Upper lobe of left lung (tissue), 6 donors: ENCODE data around the gene PLEKHG3. TPM values are rescaled to one million over a fixed set of nuclear protein-coding genes. Genes with fewer than 3 reads are reported as not detected.

Experiments
- ATAC-seq, 2 donors: fragments of 200-7000 bp; cut with Tn5 transposase; one replicate each; pipeline ENCODE4 v1.9.1; 2022; ENCODE audit warnings: mild to moderate bottlenecking in 2 of 2, moderate library complexity in 2 of 2; ENCODE audit not compliant: low FRiP score in 2 of 2
- DNase-seq, 2 donors: peaks; one replicate each; pipeline ENCODE4 v3.0.0-alpha.2; 2019 to 2020
- H3K27ac ChIP-seq, 4 donors: fragments of 200-600 bp; sonication (generic); one replicate each; pipeline ENCODE4 v1.5.1; 2016 to 2019
- H3K27me3 ChIP-seq, 4 donors: fragments of 200-600 bp; sonication (generic); one replicate each; pipeline ENCODE4 v1.5.1; 2017 to 2019
- H3K36me3 ChIP-seq, 4 donors: fragments of 200-600 bp; sonication (generic); one replicate each; pipeline ENCODE4 v1.5.1; 2016 to 2019
- H3K4me1 ChIP-seq, 4 donors: fragments of 200-600 bp; sonication (generic); one replicate each; pipeline ENCODE4 v1.5.1; 2018 to 2019
- H3K4me3 ChIP-seq, 4 donors: fragments of 200-600 bp; sonication (generic); one replicate each; pipeline ENCODE4 v1.5.1; 2017 to 2019; ENCODE audit warnings: mild to moderate bottlenecking in 2 of 4, moderate library complexity in 1 of 4
- H3K9me3 ChIP-seq, 4 donors: fragments of 200-600 bp; sonication (generic); one replicate each; pipeline ENCODE4 v1.5.1; 2018 to 2019
- CTCF ChIP-seq, 6 experiments: fragments of 450-650 bp in 4 of 6; fragments of 200-600 bp in 2 of 6; sonication (generic) in 2 of 6; IDR thresholded peaks; one replicate each; pipeline ENCODE4 v1.5.1; 2016 to 2019; ENCODE audit warnings: antibody characterized with exemption in 6 of 6
- EP300 ChIP-seq, 4 donors: sonication (generic); formaldehyde crosslinking; IDR thresholded peaks; one replicate each; pipeline ENCODE4 v1.5.1; 2017; ENCODE audit warnings: antibody characterized with exemption in 4 of 4, control low read depth in 2 of 4
- POLR2A ChIP-seq, 4 donors: fragments of 450-650 bp; IDR thresholded peaks; one replicate each; pipeline ENCODE4 v1.5.1; 2016 to 2017; ENCODE audit warnings: antibody characterized with exemption in 4 of 4, mild to moderate bottlenecking in 2 of 4
- POLR2AphosphoS5 ChIP-seq, 2 donors: sonication (generic); formaldehyde crosslinking; IDR thresholded peaks; one replicate each; pipeline ENCODE4 v1.5.1; 2017; ENCODE audit warnings: antibody characterized with exemption in 2 of 2
- WGBS, 2 donors: methylation state at CpG; one replicate each; pipeline ENCODE4 v1.1.5; 2017 to 2018; 5-methylcytosine and 5-hydroxymethylcytosine counted together
- total RNA-seq, 6 donors: library from RNA; depleted of rRNA in 4 of 6; stranded (reverse); fragments of >200 nt in 4 of 6; gene quantifications; one replicate each; pipeline versions ENCODE4 v1.1.0 to v1.2.1, GENCODE V29; 2016 to 2021
- donor health status: DM: no; HTN: no; CAD: no; lungs with moderate emphysema.
- donor health status: DM: no; HTN: yes; CAD: no; lungs with severe emphysema.

PLEKHG3 gene
- total RNA-seq, 6 donors from 2014 or later: 12.8 to 49.2 (median 34.8) TPM

- DNase-seq (peak in 1 of 2 donors; percentile 82), ATAC-seq (no peak)
- 96 to 100% methylated on average over 1 to 5 of the region's 27 CpGs for WGBS, 2 donors
- Histone ChIP-seq H3K27me3 (no peaks in the 10 kb centered on the region), H3K36me3 (peaks cover 4 to 51% (median 36%) of the 10 kb centered on the region in 4 donors), H3K4me1 (peaks cover 0 to 15% (median 3%) of the 10 kb centered on the region in 4 donors), H3K4me3 (no peak overlapping the region), H3K27ac (no peak overlapping the region), H3K9me3 (no peaks in the 10 kb centered on the region)
- no peak for TF ChIP-seq POLR2A (IDR thresholded peaks at IDR 0.05)
- TF ChIP-seq EP300 (IDR thresholded peaks at IDR 0.05): no peak
- TF ChIP-seq POLR2AphosphoS5 (IDR thresholded peaks at IDR 0.05): no peak
- TF ChIP-seq CTCF (IDR thresholded peaks at IDR 0.05): no peak
Measured at GRCh38 chr14:64743061-64743460, 38.8 kb downstream of the PLEKHG3 start.

DNA sequence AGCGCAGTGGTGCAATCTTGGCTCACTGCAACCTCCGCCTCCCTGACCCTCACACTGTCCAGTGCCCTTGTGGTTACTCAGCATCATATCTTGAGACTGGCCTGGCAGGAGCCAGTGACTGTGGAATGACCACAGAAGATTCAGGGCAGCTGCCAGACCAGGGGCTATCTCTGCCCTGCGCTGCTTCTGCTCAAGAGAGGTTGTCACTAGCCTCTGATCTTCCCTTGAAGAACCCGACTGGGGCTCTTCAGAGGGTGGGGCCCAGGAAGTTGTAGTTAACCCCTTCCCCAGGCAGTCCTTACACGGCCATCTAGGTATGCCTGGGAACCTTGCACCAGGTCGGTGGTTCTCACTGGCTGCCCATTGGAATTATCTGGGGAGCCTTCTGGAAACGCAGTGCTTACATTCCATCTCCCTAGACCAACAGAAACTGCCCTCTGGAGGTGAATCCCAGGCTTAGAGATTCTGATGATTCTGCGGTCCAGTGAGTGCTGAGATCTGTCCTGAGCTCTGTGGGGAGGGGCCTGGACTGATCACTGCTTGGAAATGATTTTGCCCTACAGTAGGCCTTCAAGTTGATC lies 41.4 kb downstream of the PLEKHG3 start:
- peaks cover 4 to 32% (median 28%) of the 10 kb centered on the region in 4 donors for H3K36me3 ChIP-seq
- TF ChIP-seq POLR2AphosphoS5 (IDR thresholded peaks at IDR 0.05): no peak
- no peak for TF ChIP-seq CTCF (IDR thresholded peaks at IDR 0.05)
- no peak for TF ChIP-seq POLR2A (IDR thresholded peaks at IDR 0.05)
- TF ChIP-seq EP300 (IDR thresholded peaks at IDR 0.05): no peak
- DNase-seq: no peak
- 64 to 74% methylated on average over 6 to 8 of the region's 8 CpGs for WGBS, 2 donors
- H3K9me3 ChIP-seq: no peaks in the 10 kb centered on the region
- no peak overlapping the region for H3K4me3 ChIP-seq
- no peak for ATAC-seq
- peaks cover 0 to 15% (median 3%) of the 10 kb centered on the region in 4 donors for H3K4me1 ChIP-seq
- no peaks in the 10 kb centered on the region for H3K27me3 ChIP-seq
- H3K27ac ChIP-seq: peak overlapping the region in 1 of 4 donors; percentile 34

DNA sequence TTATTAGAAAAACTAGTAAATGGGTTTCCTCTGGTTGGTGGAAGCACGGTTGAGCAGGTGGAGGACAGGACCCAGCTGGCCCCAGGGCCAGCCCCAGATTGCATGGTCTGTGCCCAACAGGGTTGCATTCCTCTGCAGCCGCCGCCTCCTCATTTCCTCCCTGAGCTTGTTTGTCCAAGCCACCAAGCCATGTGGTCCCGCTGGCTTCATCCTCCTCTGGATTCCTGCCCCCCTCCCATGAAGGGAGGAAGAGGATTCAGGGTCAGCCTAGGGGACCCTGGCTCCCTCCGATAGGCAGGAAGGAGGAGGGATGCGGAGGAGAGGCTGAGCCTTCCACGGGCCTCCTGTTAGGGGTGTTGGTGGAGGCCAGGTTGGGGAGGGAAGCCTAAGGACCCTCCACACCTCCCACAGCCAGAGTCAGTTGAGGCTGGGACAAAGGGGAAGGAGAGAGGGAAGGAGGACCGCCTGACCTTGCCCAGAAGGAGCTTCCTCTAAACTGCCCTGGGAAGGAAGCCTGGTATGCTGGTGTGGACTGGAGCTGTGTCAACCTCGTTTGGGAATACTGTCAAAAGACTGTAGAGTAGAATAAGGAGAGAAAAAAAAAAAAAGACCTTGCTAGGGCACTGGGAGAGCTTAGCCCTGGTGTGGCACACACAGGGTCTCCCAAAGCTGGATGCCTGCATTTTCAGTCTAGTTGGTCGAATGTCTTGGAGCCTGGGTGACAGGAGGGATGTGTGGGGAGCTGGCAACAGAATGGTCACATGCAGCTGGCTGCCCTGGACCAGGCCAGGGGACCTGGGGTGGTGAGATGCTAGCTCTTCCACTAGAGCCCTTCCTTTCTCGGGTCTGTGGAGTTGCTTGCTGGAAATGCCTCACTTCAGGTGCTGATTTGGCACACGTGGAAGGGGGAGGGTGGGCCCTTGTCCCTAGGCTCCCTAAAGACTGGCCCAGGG lies 42.4 kb downstream of the PLEKHG3 start:
- Histone ChIP-seq H3K4me3 (no peak overlapping the region), H3K36me3 (peaks cover 0 to 25% (median 20%) of the 10 kb centered on the region in 4 donors), H3K27ac (peak overlapping the region in 1 of 4 donors; percentile 35), H3K9me3 (no peaks in the 10 kb centered on the region), H3K27me3 (no peaks in the 10 kb centered on the region), H3K4me1 (peaks cover 0 to 15% (median 3%) of the 10 kb centered on the region in 4 donors)
- 53 to 54% methylated on average over 8 to 12 of the region's 12 CpGs for WGBS, 2 donors
- DNase-seq: no peak
- TF ChIP-seq POLR2A (IDR thresholded peaks at IDR 0.05): no peak
- TF ChIP-seq POLR2AphosphoS5 (IDR thresholded peaks at IDR 0.05): no peak
- TF ChIP-seq EP300 (IDR thresholded peaks at IDR 0.05): no peak
- no peak for TF ChIP-seq CTCF (IDR thresholded peaks at IDR 0.05)
- ATAC-seq: peak; percentile 3 to 7

GRCh38 chr14:64747327-64747726 lies 43.1 kb downstream of the PLEKHG3 start:
- no peaks in the 10 kb centered on the region for H3K9me3 ChIP-seq
- no peak for DNase-seq
- no peaks in the 10 kb centered on the region for H3K27me3 ChIP-seq
- TF ChIP-seq POLR2A (IDR thresholded peaks at IDR 0.05) (no peak), POLR2AphosphoS5 (IDR thresholded peaks at IDR 0.05) (no peak), EP300 (IDR thresholded peaks at IDR 0.05) (no peak), CTCF (IDR thresholded peaks at IDR 0.05) (no peak)
- peak overlapping the region in 1 of 4 donors; percentile 35 for H3K27ac ChIP-seq
- H3K4me3 ChIP-seq: no peak overlapping the region
- H3K4me1 ChIP-seq: peaks cover 0 to 15% (median 3%) of the 10 kb centered on the region in 4 donors
- peaks cover 0 to 18% (median 13%) of the 10 kb centered on the region in 4 donors for H3K36me3 ChIP-seq
- 78 to 93% methylated on average over 3 to 5 of the region's 5 CpGs for WGBS, 2 donors
- no peak for ATAC-seq
